Mammary epithelial cell (primary cell): Measurements from ENCODE around the gene PTBP2.

ENCODE experiments used
- CTCF ChIP-seq, 2 donors: IDR thresholded peaks in 1 of 2; conservative IDR thresholded peaks in 1 of 2; 2 replicates each; pipeline ENCODE4 v1.5.1; 2011 to 2012; ENCODE audit warnings: inconsistent platforms in 2 of 2, low read length in 2 of 2, mild to moderate bottlenecking in 2 of 2, control low read depth in 1 of 2, low read depth in 1 of 2; ENCODE audit not compliant: insufficient read depth in 1 of 2; ENCODE audit errors: extremely low read depth in 1 of 2
- EZH2 ChIP-seq: IDR thresholded peaks from 2 replicates; pipeline ENCODE4 v1.6.1; 2012; ENCODE audit warnings: low read length, inconsistent platforms, borderline replicate concordance

DNA sequence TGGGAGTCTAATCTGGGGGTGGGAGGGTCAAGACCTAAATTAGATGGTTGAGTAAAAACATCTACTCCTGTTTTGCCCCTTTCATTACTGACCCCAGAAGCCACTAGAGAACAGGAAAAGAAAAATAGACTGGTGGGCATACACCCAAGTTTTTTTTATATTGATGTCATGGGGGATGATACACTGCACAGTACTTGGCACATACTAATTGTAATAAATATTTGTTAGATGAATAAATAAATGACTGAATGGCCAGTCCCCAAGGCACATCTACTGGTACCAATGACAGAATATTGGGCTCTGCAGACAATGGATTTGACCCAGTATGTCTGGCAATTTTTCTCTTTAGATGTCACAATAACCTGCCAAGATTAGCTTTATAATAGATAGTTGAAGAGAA lies 36.8 kb upstream of the PTBP2 start:
- no peak for TF ChIP-seq CTCF (conservative IDR thresholded peaks at IDR 0.05 in 1 of 2, IDR thresholded peaks at IDR 0.05 in 1 of 2; ENCODE audit: extremely low read depth in 1 of 2, insufficient read depth in 1 of 2, low read depth in 1 of 2, low read length in 2 of 2)
- no peak for TF ChIP-seq EZH2
